GM12872 (cell line): ENCODE results near the gene SELENOV.

Experiments used
- TF ChIP-seq, protein P1 (sequence below): IDR thresholded peaks from 3 replicates; pipeline ENCODE4 v1.5.1; 2011; ENCODE audit warnings: low read depth, mild to moderate bottlenecking, low read length, moderate library complexity; ENCODE audit not compliant: insufficient read depth

The SELENOV gene

GRCh38 chr19:39553082-39553652 is 38.2 kb downstream of the SELENOV start:
- TF ChIP-seq, protein P1, sequence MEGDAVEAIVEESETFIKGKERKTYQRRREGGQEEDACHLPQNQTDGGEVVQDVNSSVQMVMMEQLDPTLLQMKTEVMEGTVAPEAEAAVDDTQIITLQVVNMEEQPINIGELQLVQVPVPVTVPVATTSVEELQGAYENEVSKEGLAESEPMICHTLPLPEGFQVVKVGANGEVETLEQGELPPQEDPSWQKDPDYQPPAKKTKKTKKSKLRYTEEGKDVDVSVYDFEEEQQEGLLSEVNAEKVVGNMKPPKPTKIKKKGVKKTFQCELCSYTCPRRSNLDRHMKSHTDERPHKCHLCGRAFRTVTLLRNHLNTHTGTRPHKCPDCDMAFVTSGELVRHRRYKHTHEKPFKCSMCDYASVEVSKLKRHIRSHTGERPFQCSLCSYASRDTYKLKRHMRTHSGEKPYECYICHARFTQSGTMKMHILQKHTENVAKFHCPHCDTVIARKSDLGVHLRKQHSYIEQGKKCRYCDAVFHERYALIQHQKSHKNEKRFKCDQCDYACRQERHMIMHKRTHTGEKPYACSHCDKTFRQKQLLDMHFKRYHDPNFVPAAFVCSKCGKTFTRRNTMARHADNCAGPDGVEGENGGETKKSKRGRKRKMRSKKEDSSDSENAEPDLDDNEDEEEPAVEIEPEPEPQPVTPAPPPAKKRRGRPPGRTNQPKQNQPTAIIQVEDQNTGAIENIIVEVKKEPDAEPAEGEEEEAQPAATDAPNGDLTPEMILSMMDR: no peak

DNA sequence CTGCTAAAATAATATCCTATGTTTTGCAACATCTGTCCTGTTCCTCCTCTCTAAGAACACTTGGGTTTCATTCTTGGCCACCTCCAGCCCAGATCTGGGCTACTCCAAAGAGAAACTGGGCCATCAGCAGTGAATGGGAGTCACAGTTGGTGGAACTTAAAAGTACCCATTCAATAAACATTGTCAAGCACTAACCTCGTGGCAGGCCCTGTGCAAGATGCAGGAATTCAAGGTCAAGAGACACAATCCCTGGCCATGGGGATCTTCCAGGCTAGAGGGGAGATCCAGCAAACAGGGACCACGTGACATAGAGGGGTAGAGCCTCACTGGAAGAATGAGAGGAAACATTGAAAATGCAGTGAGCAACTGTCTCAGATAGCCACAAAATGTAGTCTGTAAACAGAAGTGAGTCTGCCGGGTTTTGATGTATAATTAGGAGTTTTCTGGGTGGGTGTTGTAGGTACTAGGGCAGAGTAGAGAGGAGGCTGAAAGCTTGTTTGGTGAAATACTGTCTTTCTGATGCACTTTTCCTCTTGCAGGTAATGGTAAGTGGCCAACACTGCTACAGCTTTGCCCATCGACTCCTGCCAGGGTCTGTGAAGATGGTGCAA is 39.9 kb downstream of the SELENOV start:
- TF ChIP-seq, protein P1: no peak

GRCh38 chr19:39555883-39556282 is 40.9 kb downstream of the SELENOV start:
- TF ChIP-seq, protein P1: no peak

DNA sequence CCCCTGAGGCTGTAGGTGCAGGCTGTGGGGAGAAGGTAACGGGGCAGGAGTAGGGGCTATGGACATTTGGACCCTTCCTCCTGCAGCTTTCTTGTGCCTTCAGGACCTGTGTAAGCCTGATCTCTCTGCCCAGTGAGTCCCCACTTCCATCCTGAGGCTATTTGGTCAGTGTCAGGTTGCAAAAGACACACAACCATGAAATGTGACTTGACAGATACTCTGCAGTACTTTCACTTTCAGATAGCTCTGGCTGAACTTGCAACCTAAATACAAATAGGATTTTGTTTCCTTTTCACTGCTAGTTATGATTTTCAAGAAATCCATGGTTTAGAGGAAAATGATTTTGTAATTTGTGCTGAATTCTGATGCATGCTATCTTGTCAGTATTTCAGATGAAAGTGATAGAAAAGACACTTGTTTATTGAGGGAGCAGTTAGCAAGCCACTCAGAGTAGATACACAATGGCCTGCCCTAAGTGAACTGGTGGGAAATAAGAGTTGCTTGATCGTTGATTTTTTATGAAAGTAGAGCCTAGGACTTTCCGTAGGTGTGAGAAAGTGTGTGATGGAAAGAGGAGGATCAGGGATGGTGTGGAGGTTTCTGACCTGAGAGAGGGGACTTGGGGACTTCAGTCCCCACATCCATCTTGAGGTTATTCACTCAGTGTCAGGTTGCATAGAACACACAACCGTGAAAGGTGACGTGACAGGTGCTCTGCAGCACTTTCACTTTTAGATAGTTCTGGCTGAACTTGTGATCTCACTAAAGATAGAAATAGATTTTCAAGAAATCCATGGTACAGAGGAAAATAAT is 43.1 kb downstream of the SELENOV start:
- TF ChIP-seq, protein P1: no peak

- TF ChIP-seq, protein P1: no peak
Observed at GRCh38 chr19:39558624-39559117, 43.7 kb downstream of the SELENOV start.

GRCh38 chr19:39563408-39563807 is 48.5 kb downstream of the SELENOV start:
- TF ChIP-seq, protein P1: no peak

DNA sequence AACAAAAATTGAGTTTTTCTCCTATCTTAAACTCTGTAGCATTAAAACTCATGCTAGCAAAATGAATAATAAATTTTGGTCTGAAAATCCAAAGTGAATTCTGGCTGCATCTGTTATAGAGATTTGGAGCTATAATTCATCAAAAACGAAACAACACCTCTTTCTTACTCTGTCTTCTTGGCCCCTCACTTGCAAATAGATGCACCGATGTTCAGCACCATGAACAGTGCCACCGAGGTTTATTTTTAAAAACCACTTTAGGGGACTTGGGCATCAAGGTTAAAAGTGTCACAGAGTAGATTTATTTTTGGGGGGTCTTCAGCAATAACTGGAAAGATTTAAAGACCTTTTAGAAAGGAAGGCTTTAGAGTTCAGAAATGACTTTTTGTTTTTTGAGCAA is 51.1 kb downstream of the SELENOV start:
- TF ChIP-seq, protein P1: no peak
